ENCODE results near the gene CELA1. TPM values are rescaled to one million over a fixed set of nuclear protein-coding genes. Genes with fewer than 3 reads are reported as not detected.
"Not testable (repeated sequence)": the region's sequence is repeated elsewhere in the genome, so short reads cannot be mapped to it uniquely, and the experiment has no call there.

The CELA1 gene
- total RNA-seq, 2 experiments from 2014 or later = not detected

DNA sequence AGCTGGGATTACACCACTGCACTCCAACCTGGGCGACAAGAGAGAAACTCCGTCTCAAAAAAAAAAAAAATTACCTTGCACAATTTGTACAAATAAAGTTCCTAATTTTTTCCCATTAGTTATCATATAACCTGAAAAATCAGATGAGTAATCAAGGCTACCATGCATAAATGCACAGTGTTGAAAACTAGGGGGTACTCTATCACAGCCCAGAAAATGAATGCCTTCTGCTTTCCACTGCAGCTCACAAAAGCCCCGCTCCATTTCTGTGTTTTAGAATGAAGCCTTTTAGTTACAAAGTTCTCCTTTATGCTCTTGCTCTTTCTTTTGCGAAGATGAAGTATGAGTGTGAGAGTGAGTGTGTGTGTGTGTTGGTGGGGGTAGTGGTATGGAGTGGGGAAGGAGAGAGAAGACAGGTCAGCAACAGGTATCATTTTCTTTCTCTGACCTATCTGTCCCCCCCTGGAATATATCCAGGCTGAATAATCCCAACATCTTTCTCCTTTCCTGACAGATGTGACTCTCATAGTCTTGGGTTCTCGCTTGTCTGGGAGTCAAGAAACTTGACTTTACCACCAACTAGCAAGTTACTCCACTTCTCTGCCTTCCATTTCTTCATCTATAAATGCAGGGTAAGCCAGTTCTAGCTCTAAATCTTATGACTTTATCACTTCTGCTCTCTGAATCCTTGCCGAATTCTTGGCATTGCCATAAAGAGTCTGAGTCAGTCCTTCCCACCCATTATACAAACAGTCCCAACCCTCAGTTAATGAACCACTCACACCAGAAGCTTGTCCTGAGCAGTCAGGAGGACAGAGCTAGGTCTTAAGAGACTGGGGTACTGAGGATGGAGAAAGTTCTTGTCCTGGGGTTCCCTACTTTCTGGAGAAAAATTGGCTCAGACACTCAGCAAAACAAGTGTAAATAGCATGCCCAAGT lies 38.6 kb downstream of the CELA1 start:
- Histone ChIP-seq H3K36me3 (ENCODE audit: insufficient read depth, low read length) (no peaks in the 10 kb centered on the region), H3K4me1 (ENCODE audit: insufficient read depth, low read length, poor library complexity, severe bottlenecking) (no peaks in the 10 kb centered on the region), H3K79me2 (ENCODE audit: insufficient read depth, low read depth, low read length) (no peaks in the 10 kb centered on the region), H3K9me3 (ENCODE audit: low read length) (no peaks in the 10 kb centered on the region), H3K4me2 (ENCODE audit: low read length) (no peak overlapping the region), H4K20me1 (ENCODE audit: insufficient read depth, low read length) (no peaks in the 10 kb centered on the region), H3K4me3 (ENCODE audit: low read depth, low read length, poor library complexity, severe bottlenecking) (no peak overlapping the region), H3K9me2 (ENCODE audit: insufficient read depth, low read length) (no peaks in the 10 kb centered on the region), H3K27ac (ENCODE audit: low read depth, low read length, poor library complexity, severe bottlenecking) (no peak overlapping the region), H2AFZ (ENCODE audit: low read length) (no peak overlapping the region)
- no TSS peak for BruUV-seq (replicated peaks)
- intact Hi-C loops (cut with micrococcal nuclease; ENCODE audit: unreplicated experiment) = no loop called here
- POLR2A ChIA-PET = interaction anchor here (0.6 to 0.7 kb wide), 2 partner anchors 12 to 147 kb away, joined by 3 read pairs; no protein-coding TSS in a partner anchor
- DNase-seq (ENCODE audit: low spot score) = no peak
- CTCF ChIA-PET (ENCODE audit: unreplicated experiment) = no interaction called here
- TF ChIP-seq CTCF (conservative IDR thresholded peaks at IDR 0.05; ENCODE audit: low read length) (no peak), EZH2phosphoT487 (IDR thresholded peaks at IDR 0.05; ENCODE audit: borderline replicate concordance, low read depth, low read length) (no peak)

- H3K4me2 ChIP-seq (ENCODE audit: low read length) = no peak overlapping the region
- TF ChIP-seq CTCF (conservative IDR thresholded peaks at IDR 0.05; ENCODE audit: low read length) = no peak
- no peak for TF ChIP-seq EZH2phosphoT487 (IDR thresholded peaks at IDR 0.05; ENCODE audit: borderline replicate concordance, low read depth, low read length)
- CTCF ChIA-PET (ENCODE audit: unreplicated experiment) = no interaction called here
- no peak overlapping the region for H2AFZ ChIP-seq (ENCODE audit: low read length)
- H3K9me3 ChIP-seq (ENCODE audit: low read length) = no peaks in the 10 kb centered on the region
- H3K4me1 ChIP-seq (ENCODE audit: insufficient read depth, low read length, poor library complexity, severe bottlenecking) = no peaks in the 10 kb centered on the region
- BruUV-seq (replicated peaks) = no TSS peak
- no peak overlapping the region for H3K4me3 ChIP-seq (ENCODE audit: low read depth, low read length, poor library complexity, severe bottlenecking)
- no peak for DNase-seq (ENCODE audit: low spot score)
- H3K36me3 ChIP-seq (ENCODE audit: insufficient read depth, low read length) = no peaks in the 10 kb centered on the region
- no peak overlapping the region for H3K27ac ChIP-seq (ENCODE audit: low read depth, low read length, poor library complexity, severe bottlenecking)
- intact Hi-C loops (cut with micrococcal nuclease; ENCODE audit: unreplicated experiment) = no loop called here
- POLR2A ChIA-PET = interaction anchor here (0.5 to 1.3 kb wide), 2 partner anchors 12 to 47 kb away, joined by 3 to 4 read pairs; no protein-coding TSS in a partner anchor
- H4K20me1 ChIP-seq (ENCODE audit: insufficient read depth, low read length) = no peaks in the 10 kb centered on the region
- no peaks in the 10 kb centered on the region for H3K79me2 ChIP-seq (ENCODE audit: insufficient read depth, low read depth, low read length)
- no peaks in the 10 kb centered on the region for H3K9me2 ChIP-seq (ENCODE audit: insufficient read depth, low read length)
Measured at GRCh38 chr12:51306507-51306906, 40.0 kb downstream of the CELA1 start.

- H3K36me3 ChIP-seq (ENCODE audit: insufficient read depth, low read length); H3K79me2 ChIP-seq (ENCODE audit: insufficient read depth, low read depth, low read length); intact Hi-C loops (cut with micrococcal nuclease; ENCODE audit: unreplicated experiment); H3K4me1 ChIP-seq (ENCODE audit: insufficient read depth, low read length, poor library complexity, severe bottlenecking); H4K20me1 ChIP-seq (ENCODE audit: insufficient read depth, low read length); H3K4me3 ChIP-seq (ENCODE audit: low read depth, low read length, poor library complexity, severe bottlenecking); H3K27ac ChIP-seq (ENCODE audit: low read depth, low read length, poor library complexity, severe bottlenecking); CTCF ChIA-PET (ENCODE audit: unreplicated experiment); H2AFZ ChIP-seq (ENCODE audit: low read length); H3K4me2 ChIP-seq (ENCODE audit: low read length); BruUV-seq (replicated peaks); H3K9me3 ChIP-seq (ENCODE audit: low read length); H3K9me2 ChIP-seq (ENCODE audit: insufficient read depth, low read length); DNase-seq (ENCODE audit: low spot score): not testable (repeated sequence)
- POLR2A ChIA-PET = interaction anchor here (0.6 to 1.0 kb wide), 3 partner anchors 11 to 617 kb away, joined by 3 read pairs; no protein-coding TSS in a partner anchor
Measured at GRCh38 chr12:51300768-51301167, 45.7 kb downstream of the CELA1 start.

All from OCI-LY7 (cell line).